ENCODE measurements around the gene NGEF.
"Not testable (repeated sequence)": the region's sequence is repeated elsewhere in the genome, so short reads cannot be mapped to it uniquely, and the experiment has no call there.

GRCh38 chr2:233052517-233052916 lies 39.5 kb upstream of the NGEF start:
- not testable (repeated sequence) for TF ChIP-seq CTCF (IDR thresholded peaks at IDR 0.05; ENCODE audit: low read depth, low read length, missing input control); SP1 (IDR thresholded peaks at IDR 0.05)
